ENCODE data around the gene ASB6.

The ASB6 gene

DNA sequence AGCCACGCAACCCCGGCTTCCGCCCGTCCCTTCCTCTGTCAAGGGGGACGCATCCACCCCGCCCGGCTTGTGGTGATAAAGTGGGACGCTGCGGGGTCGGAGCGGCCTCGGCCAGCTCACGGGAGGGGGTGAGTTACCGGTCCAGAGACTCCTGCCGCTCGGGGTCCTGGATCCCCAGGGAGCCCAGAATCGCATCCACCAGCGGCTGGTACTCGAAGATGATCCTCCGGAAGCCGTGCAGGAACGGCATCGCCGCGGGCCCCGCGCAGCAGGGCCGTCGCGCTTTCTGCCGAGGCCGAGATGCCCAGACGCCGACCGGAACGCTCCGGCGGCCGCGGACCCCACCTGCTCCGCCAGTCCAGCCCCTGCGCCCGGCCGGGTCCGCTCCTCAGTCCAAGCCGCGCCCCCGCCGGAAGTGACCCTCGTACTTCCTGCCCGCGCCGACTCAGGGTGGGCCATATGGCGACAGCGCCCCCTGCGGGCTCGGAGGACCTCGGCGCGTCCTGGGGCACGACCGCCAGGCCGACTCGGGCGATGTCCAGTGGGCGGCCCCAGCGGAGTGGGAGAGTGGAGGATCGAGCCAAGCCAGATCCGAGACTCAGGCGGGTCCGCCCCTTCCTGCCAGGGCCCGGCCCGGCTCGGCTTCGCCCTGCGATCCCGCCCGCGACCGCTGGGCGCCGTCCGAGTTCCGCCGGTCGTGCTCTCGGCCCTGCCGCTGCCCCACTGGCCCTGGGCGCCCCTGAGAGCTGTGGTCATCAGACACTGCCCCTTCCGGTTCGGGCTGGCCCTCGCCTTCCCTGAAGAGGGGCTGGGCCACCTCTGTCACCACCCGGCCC lies at the start of gene ASB6:
ASB6 (minus strand) TSS at position 402 of the 836 bp plus-strand sequence; CDS start at position 250, 152 bp downstream.
- H2AFZ ChIP-seq (ENCODE audit: low read depth, low read length), result peak within 1 kb of the TSS; percentile 60
- peaks cover 24% of the 10 kb centered on the region for H3K36me3 ChIP-seq (ENCODE audit: insufficient read depth, low read length)
- H3K4me3 ChIP-seq (ENCODE audit: low read length), result peak within 1 kb of the TSS; percentile 66
- no peaks in the 10 kb centered on the region for H3K9me3 ChIP-seq (ENCODE audit: low read length)
- peaks cover 12% of the 10 kb centered on the region for H3K4me1 ChIP-seq (ENCODE audit: insufficient read depth, low read length)
- no peaks in the 10 kb centered on the region for H3K27me3 ChIP-seq (ENCODE audit: insufficient read depth, low read length)

DNA sequence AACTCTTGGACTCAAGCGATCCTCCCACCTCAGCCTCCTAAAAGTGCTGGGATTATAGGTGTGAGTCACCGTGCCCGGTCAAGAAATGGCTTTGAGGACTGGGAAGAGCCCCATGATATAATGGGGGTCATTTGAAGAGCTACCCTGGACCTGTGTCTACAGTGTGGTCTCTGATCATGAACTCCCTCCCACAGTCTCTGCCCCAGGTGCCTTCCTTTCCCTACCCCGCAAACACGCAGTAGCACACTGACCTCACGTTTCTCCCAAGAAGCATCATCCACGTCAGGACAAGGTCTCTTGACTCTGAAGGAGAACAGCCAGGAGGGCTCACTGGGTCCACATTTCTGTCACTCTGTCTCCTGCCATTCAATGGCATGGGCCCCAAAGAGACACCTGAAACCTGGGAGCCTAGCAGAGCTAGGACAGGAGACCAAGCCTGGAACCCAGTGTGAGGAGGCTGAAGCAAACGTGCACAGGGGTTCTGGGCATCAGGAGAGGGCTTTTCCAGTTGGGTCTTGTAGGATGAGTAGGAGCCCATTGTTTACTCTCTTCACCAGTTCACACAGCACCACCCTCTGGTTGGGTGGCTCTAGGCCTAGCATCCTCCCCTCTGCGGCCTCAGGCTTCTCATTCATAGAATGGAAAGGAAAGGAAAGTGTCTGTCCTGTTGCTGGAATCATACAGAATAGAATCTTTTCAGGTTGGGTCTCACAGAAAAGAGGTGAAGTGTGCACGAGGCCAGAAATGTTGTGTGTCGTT lies 46.5 kb upstream of the ASB6 start:
- H3K4me3 ChIP-seq (ENCODE audit: low read length), result no peak overlapping the region
- H3K36me3 ChIP-seq (ENCODE audit: insufficient read depth, low read length), result no peaks in the 10 kb centered on the region
- H3K27me3 ChIP-seq (ENCODE audit: insufficient read depth, low read length), result peaks cover 14% of the 10 kb centered on the region
- no peaks in the 10 kb centered on the region for H3K9me3 ChIP-seq (ENCODE audit: low read length)
- no peaks in the 10 kb centered on the region for H3K4me1 ChIP-seq (ENCODE audit: insufficient read depth, low read length)
- no peak overlapping the region for H2AFZ ChIP-seq (ENCODE audit: low read depth, low read length)

DNA sequence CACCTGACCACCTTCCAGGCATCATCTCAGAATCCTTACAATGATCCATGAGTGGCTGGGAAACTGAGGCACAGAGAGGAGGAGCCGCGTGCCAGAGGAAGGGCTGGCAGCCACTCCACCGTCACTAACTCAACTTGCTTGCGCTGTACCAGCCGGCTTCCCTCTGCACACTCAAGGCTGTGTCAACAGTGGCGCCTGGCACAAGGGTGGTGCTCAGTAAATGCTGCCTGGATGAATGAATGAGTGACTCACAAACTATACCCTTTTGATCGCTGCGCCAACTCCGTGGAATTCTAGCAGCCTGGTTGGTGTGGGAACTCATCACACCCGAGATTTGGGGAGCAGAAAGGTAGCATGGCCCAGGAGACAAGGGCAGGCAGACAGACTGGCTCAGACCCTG lies 45.4 kb upstream of the ASB6 start:
- no peaks in the 10 kb centered on the region for H3K4me1 ChIP-seq (ENCODE audit: insufficient read depth, low read length)
- H3K4me3 ChIP-seq (ENCODE audit: low read length), result no peak overlapping the region
- H2AFZ ChIP-seq (ENCODE audit: low read depth, low read length), result no peak overlapping the region
- H3K36me3 ChIP-seq (ENCODE audit: insufficient read depth, low read length), result no peaks in the 10 kb centered on the region
- H3K9me3 ChIP-seq (ENCODE audit: low read length), result no peaks in the 10 kb centered on the region
- peaks cover 14% of the 10 kb centered on the region for H3K27me3 ChIP-seq (ENCODE audit: insufficient read depth, low read length)

DNA sequence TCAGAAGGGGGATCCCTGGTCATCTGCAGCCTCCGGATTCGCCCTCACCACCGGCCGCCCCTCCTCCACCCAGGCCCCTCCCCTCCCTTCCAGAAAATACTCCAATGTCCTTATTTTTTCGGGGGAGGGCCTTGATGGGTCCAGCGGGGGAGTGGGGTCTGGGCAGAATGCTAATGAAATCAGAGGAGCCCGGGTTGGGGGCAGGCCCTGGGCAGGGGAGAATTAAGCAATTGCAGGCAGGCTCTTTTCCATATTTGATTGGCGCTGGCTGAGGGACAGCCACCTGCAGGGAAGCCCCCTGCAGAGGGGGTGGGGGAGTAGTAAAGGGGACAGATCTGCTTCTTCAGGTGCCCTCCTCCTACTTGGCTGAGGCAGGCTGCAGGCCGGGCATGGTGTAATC lies 44.8 kb upstream of the ASB6 start:
- H3K4me3 ChIP-seq (ENCODE audit: low read length), result no peak overlapping the region
- H3K4me1 ChIP-seq (ENCODE audit: insufficient read depth, low read length), result no peaks in the 10 kb centered on the region
- H3K9me3 ChIP-seq (ENCODE audit: low read length), result no peaks in the 10 kb centered on the region
- H3K36me3 ChIP-seq (ENCODE audit: insufficient read depth, low read length), result no peaks in the 10 kb centered on the region
- H3K27me3 ChIP-seq (ENCODE audit: insufficient read depth, low read length), result peaks cover 18% of the 10 kb centered on the region
- no peak overlapping the region for H2AFZ ChIP-seq (ENCODE audit: low read depth, low read length)

DNA sequence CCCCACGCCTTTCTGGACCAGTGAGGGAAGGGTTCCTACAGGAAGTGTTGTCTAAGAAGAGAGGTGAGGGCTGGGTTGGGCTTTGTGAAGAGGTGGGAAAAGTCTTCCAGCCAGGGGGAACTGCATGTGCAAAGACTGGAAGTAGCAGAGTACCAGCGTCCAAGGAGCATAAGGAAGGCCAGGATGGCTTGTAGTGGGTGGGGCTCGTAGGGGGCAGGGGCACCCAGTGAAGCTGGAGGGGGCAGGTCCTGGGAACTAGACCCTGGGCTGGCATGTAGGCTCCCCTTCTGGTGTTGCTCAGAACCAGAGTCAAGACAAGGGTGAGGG lies 43.9 kb upstream of the ASB6 start:
- Histone ChIP-seq H3K36me3 (ENCODE audit: insufficient read depth, low read length) (no peaks in the 10 kb centered on the region), H3K4me3 (ENCODE audit: low read length) (no peak overlapping the region), H2AFZ (ENCODE audit: low read depth, low read length) (no peak overlapping the region), H3K27me3 (ENCODE audit: insufficient read depth, low read length) (peaks cover 21% of the 10 kb centered on the region), H3K4me1 (ENCODE audit: insufficient read depth, low read length) (no peaks in the 10 kb centered on the region), H3K9me3 (ENCODE audit: low read length) (no peaks in the 10 kb centered on the region)

DNA sequence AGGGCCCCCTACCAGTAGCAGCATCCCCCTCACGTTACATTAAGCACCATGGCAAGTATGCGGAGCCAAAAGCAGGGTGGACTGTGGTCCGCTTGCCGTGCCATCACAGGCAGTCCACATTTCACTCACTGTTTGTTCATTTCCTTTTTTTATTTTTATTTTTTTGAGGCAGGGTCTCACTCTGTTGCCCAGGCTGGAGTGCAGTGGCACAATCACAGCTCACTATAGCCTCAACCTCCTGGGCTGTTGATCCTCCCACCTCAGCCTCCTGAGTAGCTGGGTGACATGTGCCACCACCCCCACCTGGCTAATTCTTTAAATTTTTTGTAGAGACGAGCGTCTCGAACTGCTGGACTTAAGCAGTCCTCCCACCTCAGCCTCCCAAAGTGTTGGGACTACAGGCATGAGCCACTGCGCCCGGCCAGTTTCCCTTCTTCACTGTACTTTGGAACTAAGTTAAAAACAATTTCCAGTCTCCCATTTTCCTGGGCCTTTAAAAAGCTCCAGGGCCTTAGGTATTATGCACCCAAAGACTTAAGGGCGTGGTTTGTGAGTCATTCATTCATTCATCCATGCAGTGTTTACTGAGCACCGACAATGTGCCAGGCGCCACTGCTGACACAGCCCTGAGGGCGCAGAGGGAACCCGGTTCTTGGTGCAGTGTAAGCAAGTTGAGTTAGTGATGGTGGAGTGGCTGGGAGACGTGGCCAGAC lies 43.4 kb upstream of the ASB6 start:
- Histone ChIP-seq H3K4me1 (ENCODE audit: insufficient read depth, low read length) (no peaks in the 10 kb centered on the region), H3K9me3 (ENCODE audit: low read length) (no peaks in the 10 kb centered on the region), H3K4me3 (ENCODE audit: low read length) (no peak overlapping the region), H3K27me3 (ENCODE audit: insufficient read depth, low read length) (peaks cover 25% of the 10 kb centered on the region), H3K36me3 (ENCODE audit: insufficient read depth, low read length) (no peaks in the 10 kb centered on the region), H2AFZ (ENCODE audit: low read depth, low read length) (no peak overlapping the region)

DNA sequence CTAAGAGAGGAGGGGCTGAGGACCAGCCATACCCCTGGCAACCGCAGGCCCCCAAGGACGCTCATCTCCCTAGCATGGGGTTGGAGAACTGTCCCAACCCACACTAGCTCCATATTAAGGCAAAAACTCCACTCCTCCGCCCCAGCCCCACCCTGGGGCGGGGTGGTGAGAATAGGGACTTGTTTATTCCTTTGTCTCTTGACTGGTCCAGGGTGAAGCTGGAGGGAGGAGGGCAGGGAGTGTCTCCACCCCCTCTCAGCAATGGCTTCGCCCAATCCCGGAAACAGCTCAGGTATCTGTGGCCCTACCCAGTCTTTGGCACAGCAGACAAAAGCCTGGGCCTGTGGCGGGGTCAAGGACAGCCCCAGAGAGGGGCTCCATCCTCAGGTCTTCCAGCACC lies 40.4 kb upstream of the ASB6 start:
- no peak overlapping the region for H2AFZ ChIP-seq (ENCODE audit: low read depth, low read length)
- no peaks in the 10 kb centered on the region for H3K9me3 ChIP-seq (ENCODE audit: low read length)
- no peaks in the 10 kb centered on the region for H3K4me1 ChIP-seq (ENCODE audit: insufficient read depth, low read length)
- H3K27me3 ChIP-seq (ENCODE audit: insufficient read depth, low read length), result peaks cover 34% of the 10 kb centered on the region
- no peak overlapping the region for H3K4me3 ChIP-seq (ENCODE audit: low read length)
- no peaks in the 10 kb centered on the region for H3K36me3 ChIP-seq (ENCODE audit: insufficient read depth, low read length)

DNA sequence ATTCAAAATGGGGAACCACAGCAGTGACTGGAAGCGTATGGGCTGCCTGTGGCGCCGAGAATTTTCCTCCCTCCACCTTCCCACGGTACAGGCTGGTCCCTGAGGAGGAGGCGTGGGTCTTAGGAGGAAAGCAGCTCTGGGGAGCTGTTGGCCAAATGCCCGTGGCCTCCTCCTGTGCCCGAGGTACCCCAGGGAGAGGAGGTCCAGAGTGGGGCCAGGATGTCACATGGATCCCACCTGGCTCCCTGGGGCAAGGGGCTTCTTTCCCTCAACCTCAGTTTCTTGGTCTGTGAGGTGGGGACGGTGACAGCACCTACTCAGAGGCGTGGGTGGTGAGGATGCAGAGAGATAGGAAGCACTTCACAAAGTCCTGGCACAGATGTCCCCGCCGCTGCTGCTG lies 40.0 kb upstream of the ASB6 start:
- Histone ChIP-seq H3K4me1 (ENCODE audit: insufficient read depth, low read length) (no peaks in the 10 kb centered on the region), H3K27me3 (ENCODE audit: insufficient read depth, low read length) (peaks cover 36% of the 10 kb centered on the region), H3K36me3 (ENCODE audit: insufficient read depth, low read length) (no peaks in the 10 kb centered on the region), H3K4me3 (ENCODE audit: low read length) (no peak overlapping the region), H2AFZ (ENCODE audit: low read depth, low read length) (no peak overlapping the region), H3K9me3 (ENCODE audit: low read length) (no peaks in the 10 kb centered on the region)

GRCh38 chr9:129679537-129679936 lies 37.6 kb upstream of the ASB6 start:
- no peaks in the 10 kb centered on the region for H3K4me1 ChIP-seq (ENCODE audit: insufficient read depth, low read length)
- no peak overlapping the region for H2AFZ ChIP-seq (ENCODE audit: low read depth, low read length)
- peaks cover 37% of the 10 kb centered on the region for H3K27me3 ChIP-seq (ENCODE audit: insufficient read depth, low read length)
- no peak overlapping the region for H3K4me3 ChIP-seq (ENCODE audit: low read length)
- no peaks in the 10 kb centered on the region for H3K36me3 ChIP-seq (ENCODE audit: insufficient read depth, low read length)
- no peaks in the 10 kb centered on the region for H3K9me3 ChIP-seq (ENCODE audit: low read length)

- Histone ChIP-seq H3K27me3 (ENCODE audit: insufficient read depth, low read length) (peaks cover 42% of the 10 kb centered on the region), H3K4me1 (ENCODE audit: insufficient read depth, low read length) (no peaks in the 10 kb centered on the region), H3K4me3 (ENCODE audit: low read length) (no peak overlapping the region)
Observed at GRCh38 chr9:129678844-129679243, 36.9 kb upstream of the ASB6 start.

DNA sequence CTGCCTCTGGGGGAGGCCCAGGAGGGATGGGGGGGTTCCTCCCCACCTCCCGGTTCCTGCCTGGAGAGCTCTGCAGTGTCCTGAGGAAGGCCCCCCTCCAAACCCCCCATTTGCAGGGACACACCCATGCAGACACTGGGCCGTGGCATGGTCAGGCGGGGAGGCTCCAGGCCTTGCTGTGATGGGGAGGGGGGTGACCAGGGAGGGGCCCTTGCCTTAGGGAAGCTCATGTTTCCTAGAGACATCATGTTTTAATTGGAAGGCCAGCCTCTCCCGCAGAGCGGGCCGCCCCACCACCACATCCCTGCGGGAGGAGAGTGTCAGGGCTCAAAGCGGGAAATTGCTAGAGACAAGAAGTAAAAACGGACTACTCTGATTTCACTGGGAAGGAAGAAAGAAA lies 35.5 kb upstream of the ASB6 start:
- no peak overlapping the region for H3K4me3 ChIP-seq (ENCODE audit: low read length)
- no peaks in the 10 kb centered on the region for H3K36me3 ChIP-seq (ENCODE audit: insufficient read depth, low read length)
- no peak overlapping the region for H2AFZ ChIP-seq (ENCODE audit: low read depth, low read length)
- H3K4me1 ChIP-seq (ENCODE audit: insufficient read depth, low read length), result no peaks in the 10 kb centered on the region
- H3K9me3 ChIP-seq (ENCODE audit: low read length), result no peaks in the 10 kb centered on the region
- H3K27me3 ChIP-seq (ENCODE audit: insufficient read depth, low read length), result peaks cover 47% of the 10 kb centered on the region

More at GRCh38 chr9:129678844-129679243, 36.9 kb upstream of the ASB6 start:
- Histone ChIP-seq H2AFZ (ENCODE audit: low read depth, low read length) (no peak overlapping the region), H3K9me3 (ENCODE audit: low read length) (no peaks in the 10 kb centered on the region), H3K36me3 (ENCODE audit: insufficient read depth, low read length) (no peaks in the 10 kb centered on the region)

- Histone ChIP-seq H3K9me3 (ENCODE audit: low read length) (no peaks in the 10 kb centered on the region), H3K27me3 (ENCODE audit: insufficient read depth, low read length) (peaks cover 49% of the 10 kb centered on the region), H3K4me3 (ENCODE audit: low read length) (no peak overlapping the region), H2AFZ (ENCODE audit: low read depth, low read length) (no peak overlapping the region), H3K4me1 (ENCODE audit: insufficient read depth, low read length) (no peaks in the 10 kb centered on the region), H3K36me3 (ENCODE audit: insufficient read depth, low read length) (no peaks in the 10 kb centered on the region)
Observed at GRCh38 chr9:129676975-129677374, 35.0 kb upstream of the ASB6 start.

- Histone ChIP-seq H3K27me3 (ENCODE audit: insufficient read depth, low read length) (peaks cover 50% of the 10 kb centered on the region), H2AFZ (ENCODE audit: low read depth, low read length) (no peak overlapping the region), H3K4me3 (ENCODE audit: low read length) (no peak overlapping the region), H3K36me3 (ENCODE audit: insufficient read depth, low read length) (no peaks in the 10 kb centered on the region), H3K9me3 (ENCODE audit: low read length) (no peaks in the 10 kb centered on the region), H3K4me1 (ENCODE audit: insufficient read depth, low read length) (no peaks in the 10 kb centered on the region)
Observed at GRCh38 chr9:129676287-129676686, 34.3 kb upstream of the ASB6 start.

Measured in neuron (in vitro differentiated cells).